Activated T-cell treated with anti-CD3 and anti-CD28 coated beads for 48 hours (primary cell): ENCODE results near the gene DPEP2.
"Not testable (repeated sequence)": the region's sequence is repeated elsewhere in the genome, so short reads cannot be mapped to it uniquely, and the experiment has no call there.

Experiments
- DNase-seq: peaks from one replicate; pipeline ENCODE4 v3.0.0-alpha.2; 2020; ENCODE audit warnings: low read depth

Gene DPEP2

GRCh38 chr16:68005211-68005610 is 5.9 kb upstream of the DPEP2 start:
- DNase-seq: no peak

- no peak for DNase-seq
These were observed 3.7 kb upstream of the DPEP2 start for GRCh38 chr16:68003031-68003430.

GRCh38 chr16:68000450-68000849 is 1.2 kb upstream of the DPEP2 start:
- DNase-seq: no peak

GRCh38 chr16:67999985-68000384 is 701 bp upstream of the DPEP2 start:
- DNase-seq: no peak

GRCh38 chr16:67998231-67998778 is 979 bp downstream of the DPEP2 start:
- not testable (repeated sequence) for DNase-seq

GRCh38 chr16:67996666-67997065 is 2.6 kb downstream of the DPEP2 start:
- no peak for DNase-seq

GRCh38 chr16:67995423-67995822 is 3.9 kb downstream of the DPEP2 start:
- DNase-seq: no peak

GRCh38 chr16:67994040-67994408 is 5.3 kb downstream of the DPEP2 start:
- not testable (repeated sequence) for DNase-seq

- peak; percentile 86 for DNase-seq
These were observed 5.9 kb downstream of the DPEP2 start for GRCh38 chr16:67993207-67994039.

GRCh38 chr16:67992661-67993206 is 6.5 kb downstream of the DPEP2 start:
- no peak for DNase-seq

GRCh38 chr16:67990018-67990386 is 9.3 kb downstream of the DPEP2 start:
- no peak for DNase-seq

- no peak for DNase-seq
These were observed 9.8 kb downstream of the DPEP2 start for GRCh38 chr16:67989322-67990017.

- no peak for DNase-seq
These were observed 10.6 kb downstream of the DPEP2 start for GRCh38 chr16:67988675-67989074.

GRCh38 chr16:67987460-67988160 is 11.7 kb downstream of the DPEP2 start:
- DNase-seq: no peak

- no peak for DNase-seq
These were observed 12.3 kb downstream of the DPEP2 start for GRCh38 chr16:67986949-67987348.

GRCh38 chr16:67982011-67982696 is 17.1 kb downstream of the DPEP2 start:
- DNase-seq: no peak

GRCh38 chr16:67979955-67980678 is 19.2 kb downstream of the DPEP2 start, which contains the start of gene DPEP3:
Gene DPEP3 (minus strand): TSS chr16:67980499. CDS start chr16:67980380, 119 bp downstream.
- no peak for DNase-seq

- DNase-seq: no peak
These were observed 21.6 kb downstream of the DPEP2 start for GRCh38 chr16:67977469-67978227.

- DNase-seq: no peak
These were observed 22.3 kb downstream of the DPEP2 start for GRCh38 chr16:67977005-67977404.

GRCh38 chr16:67976205-67976604 is 23.1 kb downstream of the DPEP2 start:
- DNase-seq: no peak
